ENCODE results near the gene KRTAP10-3. TPM values are rescaled to one million over a fixed set of nuclear protein-coding genes. Genes with fewer than 3 reads are reported as not detected.
"Not testable (repeated sequence)": the region's sequence is repeated elsewhere in the genome, so short reads cannot be mapped to it uniquely, and the experiment has no call there.

KRTAP10-3 gene
- polyA plus RNA-seq, 1 experiment: not detected

DNA sequence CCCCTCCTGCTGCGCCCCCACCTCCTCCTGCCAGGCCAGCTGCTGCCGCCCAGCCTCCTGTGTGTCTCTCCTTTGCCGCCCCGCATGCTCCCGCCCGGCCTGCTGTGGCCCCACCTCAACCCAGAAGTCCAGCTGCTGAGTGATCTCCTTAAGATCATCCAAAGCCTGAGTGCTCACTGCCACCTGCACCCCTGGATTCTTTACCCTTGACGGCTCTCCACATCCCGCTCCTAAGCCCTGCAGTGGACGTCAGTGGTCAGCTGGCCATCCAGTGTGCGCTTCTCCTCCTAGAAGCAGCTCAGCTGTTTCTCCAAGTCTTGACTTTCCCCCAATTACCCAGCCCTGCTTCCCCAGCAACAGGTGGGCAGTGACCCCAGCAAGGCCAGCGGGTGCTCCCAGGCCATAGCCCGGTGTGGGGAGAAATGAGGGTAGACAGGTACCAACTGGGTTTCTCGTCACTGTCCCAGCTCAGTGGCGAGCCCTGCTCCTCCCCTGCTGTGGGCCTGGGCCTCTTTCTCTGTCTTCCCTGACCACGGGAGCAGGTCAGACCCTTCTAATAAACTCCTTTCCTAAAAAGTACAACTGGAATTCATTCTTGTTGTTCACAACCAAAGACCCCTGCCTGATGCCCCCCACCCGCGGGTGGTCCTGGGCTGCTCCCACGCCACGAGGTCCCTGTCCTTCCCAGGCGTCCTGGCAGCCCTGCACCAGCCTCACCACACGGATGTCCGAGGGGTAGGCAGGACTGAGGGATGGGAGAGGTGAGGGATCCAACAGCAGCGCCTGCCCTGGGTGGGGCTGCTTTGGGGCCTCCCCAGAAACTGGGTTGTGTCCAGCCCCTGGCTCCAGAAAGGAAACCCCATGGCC, 43.2 kb upstream of the KRTAP10-3 start:
- no peak overlapping the region for H3K27ac ChIP-seq (ENCODE audit: low read depth, low read length)
- no peaks in the 10 kb centered on the region for H3K27me3 ChIP-seq (ENCODE audit: control insufficient read depth, insufficient read depth, low read length)
- no peak for TF ChIP-seq CTCF (IDR thresholded peaks at IDR 0.05; ENCODE audit: low read depth, low read length)
- no peak overlapping the region for H3K4me3 ChIP-seq (ENCODE audit: low read depth, low read length)
- DNase-seq (ENCODE audit: low read depth, low spot score): no peak
- ChIA-PET CTCF (no interaction called here), POLR2A (no interaction called here)
- no peaks in the 10 kb centered on the region; the same call in 1 of the 2 replicates for H3K9me3 ChIP-seq (ENCODE audit: control insufficient read depth, insufficient read depth, low read length)

GRCh38 chr21:44601091-44601490, 42.5 kb upstream of the KRTAP10-3 start:
- H3K4me3 ChIP-seq (ENCODE audit: low read depth, low read length); H3K27ac ChIP-seq (ENCODE audit: low read depth, low read length); POLR2A ChIA-PET; DNase-seq (ENCODE audit: low read depth, low spot score); CTCF ChIA-PET; H3K27me3 ChIP-seq (ENCODE audit: control insufficient read depth, insufficient read depth, low read length); H3K9me3 ChIP-seq (ENCODE audit: control insufficient read depth, insufficient read depth, low read length): not testable (repeated sequence)

GRCh38 chr21:44600118-44600978, 41.8 kb upstream of the KRTAP10-3 start, which contains the start of gene KRTAP10-7:
KRTAP10-7 (plus strand) TSS chr21:44600597; CDS start chr21:44600622, 25 bp downstream.
- H3K27ac ChIP-seq (ENCODE audit: low read depth, low read length); H3K27me3 ChIP-seq (ENCODE audit: control insufficient read depth, insufficient read depth, low read length); H3K4me3 ChIP-seq (ENCODE audit: low read depth, low read length); CTCF ChIA-PET; H3K9me3 ChIP-seq (ENCODE audit: control insufficient read depth, insufficient read depth, low read length); POLR2A ChIA-PET; DNase-seq (ENCODE audit: low read depth, low spot score): not testable (repeated sequence)

- ChIA-PET POLR2A (no interaction called here), CTCF (no interaction called here)
- Histone ChIP-seq H3K27me3 (ENCODE audit: control insufficient read depth, insufficient read depth, low read length) (peaks cover 4% of the 10 kb centered on the region), H3K9me3 (ENCODE audit: control insufficient read depth, insufficient read depth, low read length) (no peaks in the 10 kb centered on the region; the same call in 1 of the 2 replicates), H3K4me3 (ENCODE audit: low read depth, low read length) (no peak overlapping the region), H3K27ac (ENCODE audit: low read depth, low read length) (no peak overlapping the region)
- DNase-seq (ENCODE audit: low read depth, low spot score): no peak
- TF ChIP-seq CTCF (IDR thresholded peaks at IDR 0.05; ENCODE audit: low read depth, low read length): no peak
These were observed 40.9 kb upstream of the KRTAP10-3 start for GRCh38 chr21:44599264-44600029.

- TF ChIP-seq CTCF (IDR thresholded peaks at IDR 0.05; ENCODE audit: low read depth, low read length): no peak
- Histone ChIP-seq H3K9me3 (ENCODE audit: control insufficient read depth, insufficient read depth, low read length) (no peaks in the 10 kb centered on the region; the same call in 1 of the 2 replicates), H3K27ac (ENCODE audit: low read depth, low read length) (no peak overlapping the region), H3K27me3 (ENCODE audit: control insufficient read depth, insufficient read depth, low read length) (peaks cover 12% of the 10 kb centered on the region), H3K4me3 (ENCODE audit: low read depth, low read length) (no peak overlapping the region)
- ChIA-PET CTCF (no interaction called here), POLR2A (no interaction called here)
- no peak for DNase-seq (ENCODE audit: low read depth, low spot score)
These were observed 39.5 kb upstream of the KRTAP10-3 start for GRCh38 chr21:44598061-44598460.
